ENCODE results near the gene STPG4. TPM values are rescaled to one million over a fixed set of nuclear protein-coding genes. Genes with fewer than 3 reads are reported as not detected.
A peak's percentile ranks its signal among the peaks of the same experiment; 100 is the strongest.

STPG4 gene
- total RNA-seq, 1 donor = 2.2 TPM

DNA sequence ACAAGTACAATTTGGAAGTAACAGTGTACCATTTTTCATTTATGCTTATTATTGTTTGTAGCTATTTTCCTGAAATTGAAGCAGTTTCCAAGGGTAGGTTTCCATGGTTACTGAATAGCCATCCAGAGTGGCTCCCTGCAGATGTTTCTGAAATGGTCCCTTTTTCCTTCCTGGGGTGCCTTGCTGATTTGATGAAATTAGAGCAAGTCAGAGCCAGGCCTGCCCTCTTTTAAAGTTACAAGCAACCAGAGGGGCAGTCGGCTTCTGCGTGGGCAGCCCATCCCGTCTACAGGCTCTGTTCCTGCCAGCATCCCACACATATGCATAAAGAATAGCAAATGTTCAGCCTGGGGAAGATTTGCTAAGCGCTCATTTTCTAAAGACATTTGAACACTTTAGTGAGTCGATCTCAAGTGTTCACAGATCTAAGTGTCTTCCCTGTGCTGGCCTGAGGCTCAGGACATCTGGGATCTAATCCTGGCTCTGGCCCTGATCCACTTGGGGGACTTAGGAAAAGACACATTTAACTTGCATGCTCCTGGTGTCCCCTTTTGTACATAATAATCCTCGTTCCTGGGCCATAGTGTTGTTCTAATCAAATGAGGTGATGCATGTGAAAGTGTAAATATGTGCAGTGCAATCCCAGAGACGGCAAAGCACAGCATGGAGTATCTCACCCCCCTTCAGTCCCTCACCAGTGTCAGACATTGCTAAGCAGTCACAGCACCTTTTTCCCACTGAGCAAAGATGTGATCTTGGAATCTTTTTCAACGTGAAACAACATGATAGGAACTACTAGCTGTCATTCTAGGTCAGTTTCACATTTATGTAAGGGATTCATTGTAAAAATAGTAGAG is 92.2 kb downstream of the STPG4 start:
- DNase-seq (ENCODE audit: low read depth) = no peak
- H3K4me3 ChIP-seq (ENCODE audit: low read depth, low read length) = no peak overlapping the region

DNA sequence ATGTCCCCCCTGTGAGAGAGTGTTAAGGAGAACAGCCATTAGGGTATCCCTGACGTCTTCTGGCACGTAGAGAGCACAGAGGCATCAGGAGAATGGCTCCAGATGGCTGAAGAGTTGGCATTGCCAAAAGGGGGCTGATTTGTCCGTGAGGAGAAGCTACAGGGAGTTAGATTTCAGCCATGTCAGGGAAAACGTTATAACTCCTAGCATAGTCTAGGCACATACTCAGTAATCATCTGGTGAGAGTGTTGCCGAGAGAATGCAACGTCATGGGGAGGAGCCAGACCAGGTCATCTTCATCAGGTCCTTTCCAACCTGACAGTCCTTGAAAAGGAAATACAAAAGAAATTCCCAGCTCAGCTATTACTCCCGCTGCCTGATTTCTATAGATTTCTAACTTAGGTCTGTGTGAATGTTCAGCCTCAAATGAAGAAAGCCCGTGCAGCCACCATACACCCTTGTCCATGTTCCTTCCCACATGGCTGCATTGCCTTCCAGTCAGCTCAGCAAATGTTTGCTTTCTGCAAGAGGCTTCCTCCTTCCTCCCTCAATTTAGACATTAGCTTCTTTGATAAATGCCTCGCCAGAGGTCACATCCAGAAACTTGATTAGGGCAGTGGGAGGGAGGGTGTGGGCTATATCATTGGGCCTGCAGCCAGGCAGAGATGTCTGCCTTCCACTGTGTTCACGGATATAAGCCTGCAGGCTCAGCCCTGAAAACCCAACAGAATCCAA is 93.0 kb downstream of the STPG4 start:
- H3K4me3 ChIP-seq (ENCODE audit: low read depth, low read length) = no peak overlapping the region

More for the DNA sequence above, 92.2 kb downstream of the STPG4 start:
- TF ChIP-seq, protein P1, sequence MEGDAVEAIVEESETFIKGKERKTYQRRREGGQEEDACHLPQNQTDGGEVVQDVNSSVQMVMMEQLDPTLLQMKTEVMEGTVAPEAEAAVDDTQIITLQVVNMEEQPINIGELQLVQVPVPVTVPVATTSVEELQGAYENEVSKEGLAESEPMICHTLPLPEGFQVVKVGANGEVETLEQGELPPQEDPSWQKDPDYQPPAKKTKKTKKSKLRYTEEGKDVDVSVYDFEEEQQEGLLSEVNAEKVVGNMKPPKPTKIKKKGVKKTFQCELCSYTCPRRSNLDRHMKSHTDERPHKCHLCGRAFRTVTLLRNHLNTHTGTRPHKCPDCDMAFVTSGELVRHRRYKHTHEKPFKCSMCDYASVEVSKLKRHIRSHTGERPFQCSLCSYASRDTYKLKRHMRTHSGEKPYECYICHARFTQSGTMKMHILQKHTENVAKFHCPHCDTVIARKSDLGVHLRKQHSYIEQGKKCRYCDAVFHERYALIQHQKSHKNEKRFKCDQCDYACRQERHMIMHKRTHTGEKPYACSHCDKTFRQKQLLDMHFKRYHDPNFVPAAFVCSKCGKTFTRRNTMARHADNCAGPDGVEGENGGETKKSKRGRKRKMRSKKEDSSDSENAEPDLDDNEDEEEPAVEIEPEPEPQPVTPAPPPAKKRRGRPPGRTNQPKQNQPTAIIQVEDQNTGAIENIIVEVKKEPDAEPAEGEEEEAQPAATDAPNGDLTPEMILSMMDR (IDR thresholded peaks at IDR 0.05; ENCODE audit: insufficient read depth, low read depth, low read length) = no peak

DNA sequence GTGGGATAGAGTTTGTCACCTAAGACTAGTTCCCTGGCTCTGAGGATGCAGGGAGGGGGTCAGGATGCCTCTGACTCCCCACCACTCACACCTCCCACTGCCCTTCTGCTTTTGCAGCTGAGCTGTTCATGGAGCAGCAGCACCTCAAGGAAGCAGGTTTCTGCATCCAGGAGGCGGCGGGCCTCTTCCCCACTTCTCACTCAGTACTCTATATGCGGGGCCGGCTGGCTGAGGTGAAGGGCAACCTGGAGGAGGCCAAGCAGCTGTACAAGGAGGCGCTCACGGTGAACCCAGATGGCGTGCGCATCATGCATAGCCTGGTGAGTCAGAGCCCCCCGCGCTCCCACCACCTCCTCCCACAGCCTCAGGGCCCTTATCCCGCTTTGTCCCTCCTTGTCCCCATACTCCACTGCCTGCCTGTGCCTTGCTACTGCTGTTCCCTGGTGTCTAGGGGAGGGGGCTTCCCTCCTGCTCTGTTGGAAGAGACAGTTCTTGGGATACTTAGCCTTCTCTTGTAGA is 94.4 kb downstream of the STPG4 start:
- DNase-seq (ENCODE audit: low read depth) = no peak
- TF ChIP-seq, protein P1 (IDR thresholded peaks at IDR 0.05; ENCODE audit: insufficient read depth, low read depth, low read length) = no peak
- H3K4me3 ChIP-seq (ENCODE audit: low read depth, low read length) = no peak overlapping the region

More for the DNA sequence above, 93.0 kb downstream of the STPG4 start:
- no peak for DNase-seq (ENCODE audit: low read depth)
- TF ChIP-seq, protein P1 (IDR thresholded peaks at IDR 0.05; ENCODE audit: insufficient read depth, low read depth, low read length) = no peak

DNA sequence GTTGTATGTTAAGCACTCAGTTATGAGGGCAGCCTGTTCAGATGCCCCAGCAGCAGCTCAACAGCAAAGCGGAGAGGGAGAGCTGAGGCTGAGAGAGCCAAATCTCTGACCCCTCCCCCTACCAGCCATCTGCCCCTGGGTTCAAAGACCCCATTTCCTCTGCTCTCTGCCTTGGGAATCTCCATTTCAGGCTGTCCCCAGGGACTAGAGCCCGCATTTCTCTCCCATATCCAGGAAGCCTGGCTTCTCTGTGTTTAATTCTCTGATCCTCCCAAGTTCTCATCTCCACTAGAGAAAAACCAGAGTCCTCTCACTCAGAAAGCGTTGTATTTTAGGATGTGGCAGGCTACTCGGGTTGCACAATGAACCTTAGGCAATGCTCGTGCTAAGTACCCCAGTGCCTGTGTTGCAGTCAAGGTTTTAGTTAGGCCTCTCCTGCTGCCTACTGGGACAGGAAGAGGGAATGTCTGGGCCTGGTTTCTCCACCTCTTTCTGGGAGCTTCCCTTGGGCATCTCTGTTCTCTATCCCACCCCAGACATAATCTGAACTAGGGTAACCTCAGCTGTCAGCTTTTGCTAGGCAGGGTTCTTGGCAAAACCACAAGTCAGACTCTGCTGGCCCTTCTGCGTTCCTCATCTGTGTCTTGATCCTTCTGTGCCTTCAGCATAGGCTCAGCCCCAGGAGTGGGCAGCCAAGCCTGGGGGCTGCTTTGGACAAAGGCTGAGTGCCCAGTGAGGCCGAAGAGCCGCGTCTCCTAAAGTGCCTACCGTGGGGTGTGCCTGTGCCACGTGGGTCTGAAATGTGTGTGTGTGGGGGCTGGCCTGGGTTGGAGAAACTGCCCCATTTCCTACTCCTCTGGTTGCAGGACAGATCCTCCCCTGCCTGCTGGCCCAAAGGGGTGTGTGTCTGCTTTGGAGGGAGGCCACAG is 96.8 kb downstream of the STPG4 start:
- TF ChIP-seq, protein P1 (IDR thresholded peaks at IDR 0.05; ENCODE audit: insufficient read depth, low read depth, low read length) = no peak
- peak; percentile 98 for DNase-seq (ENCODE audit: low read depth)
- no peak overlapping the region for H3K4me3 ChIP-seq (ENCODE audit: low read depth, low read length)

DNA sequence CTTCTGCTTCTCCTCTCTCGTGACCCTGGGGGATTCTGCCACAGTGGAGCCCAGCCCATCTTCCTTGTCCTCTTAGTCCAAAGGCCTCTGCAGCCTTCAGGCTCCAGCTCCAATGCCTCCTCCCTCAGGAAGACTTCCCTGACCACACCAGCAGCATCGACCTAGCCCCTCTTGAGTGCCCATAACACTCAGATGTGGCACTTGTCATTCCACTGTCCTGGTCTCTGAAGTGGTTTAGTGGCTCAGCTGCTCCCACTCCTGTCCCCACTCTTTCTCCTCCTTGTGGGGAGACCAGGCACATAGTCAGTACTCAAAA is 97.5 kb downstream of the STPG4 start:
- no peak for DNase-seq (ENCODE audit: low read depth)
- TF ChIP-seq, protein P1 (IDR thresholded peaks at IDR 0.05; ENCODE audit: insufficient read depth, low read depth, low read length) = no peak
- no peak overlapping the region for H3K4me3 ChIP-seq (ENCODE audit: low read depth, low read length)

Measured in fibroblast of villous mesenchyme (primary cell).